ENCODE results near the gene BMI1.
A peak's percentile ranks its signal among the peaks of the same experiment; 100 is the strongest.
"Not testable (repeated sequence)": the region's sequence is repeated elsewhere in the genome, so short reads cannot be mapped to it uniquely, and the experiment has no call there.

The BMI1 gene
- 27.7 to 38.0 reads per million in 2 donors for total RNA-seq

DNA sequence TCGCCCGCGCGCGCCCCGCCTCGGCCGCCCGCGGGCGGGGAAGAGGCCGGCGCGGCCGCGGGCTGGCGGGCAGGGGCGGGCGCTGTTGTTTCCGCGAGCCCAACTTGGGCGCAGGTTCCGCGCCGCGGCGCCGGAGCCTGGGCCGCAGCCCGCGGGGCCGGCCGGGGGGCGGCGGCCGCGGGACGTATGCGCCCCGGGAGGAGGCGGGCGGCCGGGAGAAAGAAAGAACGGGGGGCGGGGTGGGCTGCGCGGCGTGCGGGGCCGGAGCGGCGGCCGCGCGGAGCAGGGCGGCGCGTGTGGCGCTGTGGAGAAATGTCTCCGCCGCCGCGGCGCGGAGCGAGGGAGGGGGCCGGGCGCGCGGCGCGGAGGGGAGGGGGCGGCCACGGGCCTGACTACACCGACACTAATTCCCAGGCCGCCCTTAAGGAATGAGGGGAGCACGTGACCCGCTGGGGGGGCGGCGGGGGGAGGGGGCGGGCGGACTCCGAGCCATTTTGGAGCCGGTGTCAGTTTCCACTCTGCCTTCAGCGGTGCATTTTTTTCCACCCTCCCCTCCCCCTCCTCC is at the start of gene BMI1:
TSS of gene BMI1 (plus strand) at position 509 of the 565 bp plus-strand sequence. CDS start 5,351 bp downstream, outside the sequence.
- DNase-seq, result peak; percentile 38 to 79 (median 56)

DNA sequence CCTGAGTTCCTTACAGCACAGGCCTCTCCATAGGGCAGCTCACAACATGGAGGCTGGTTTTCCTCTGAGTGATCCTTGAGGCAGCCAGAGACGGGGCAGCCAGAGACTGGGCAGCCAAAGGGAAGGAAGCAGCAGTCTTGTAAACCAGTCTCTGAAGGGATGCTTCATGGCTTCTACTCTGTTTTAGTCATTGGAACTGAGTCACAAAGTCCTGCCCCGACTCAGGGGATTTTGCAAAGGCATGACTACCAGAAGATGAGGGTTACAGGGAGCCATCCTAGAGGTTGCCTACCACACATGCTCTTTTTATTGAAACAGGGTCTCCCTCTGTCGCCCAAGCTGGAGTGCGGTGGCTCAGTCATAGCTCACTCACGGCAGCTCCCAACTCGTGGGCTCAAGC is 49.1 kb upstream of the BMI1 start:
- no peak for DNase-seq

DNA sequence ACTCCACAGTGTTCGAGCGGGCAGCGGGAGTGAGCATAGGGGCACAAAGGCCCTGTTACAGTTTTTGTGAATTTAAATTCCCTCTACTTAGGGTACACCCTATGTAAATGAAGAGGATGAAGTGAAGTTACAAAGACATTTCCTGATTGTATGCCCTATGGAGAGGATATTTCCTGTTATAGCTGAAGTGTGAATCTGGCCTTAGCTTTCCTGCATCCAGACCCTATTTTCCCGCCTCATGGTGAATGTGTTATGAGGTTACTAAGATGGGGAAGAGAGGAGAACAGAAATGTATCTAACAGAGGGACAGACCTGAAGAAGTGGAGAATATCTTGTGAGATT is 42.5 kb upstream of the BMI1 start:
- DNase-seq, result no peak

DNA sequence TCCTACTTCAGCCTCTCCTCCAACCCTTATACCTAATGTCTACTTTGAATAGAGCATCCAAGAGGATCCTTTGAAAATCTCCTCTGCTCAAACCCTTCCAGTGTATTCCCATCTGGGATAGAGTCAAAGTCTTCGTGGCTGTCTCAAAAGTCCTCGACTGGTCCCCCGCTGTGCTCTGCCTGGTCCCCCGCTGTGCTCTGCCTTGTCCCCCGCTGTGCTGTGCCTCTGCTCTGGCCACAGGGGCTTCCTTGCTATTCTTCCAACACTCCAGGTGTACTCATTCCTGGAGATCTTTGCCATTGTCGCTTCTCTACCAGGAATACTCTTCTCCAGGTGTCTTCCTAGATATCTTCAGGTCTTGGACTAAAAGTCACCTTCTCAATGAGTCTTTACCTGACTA is 40.8 kb upstream of the BMI1 start:
- no peak for DNase-seq

DNA sequence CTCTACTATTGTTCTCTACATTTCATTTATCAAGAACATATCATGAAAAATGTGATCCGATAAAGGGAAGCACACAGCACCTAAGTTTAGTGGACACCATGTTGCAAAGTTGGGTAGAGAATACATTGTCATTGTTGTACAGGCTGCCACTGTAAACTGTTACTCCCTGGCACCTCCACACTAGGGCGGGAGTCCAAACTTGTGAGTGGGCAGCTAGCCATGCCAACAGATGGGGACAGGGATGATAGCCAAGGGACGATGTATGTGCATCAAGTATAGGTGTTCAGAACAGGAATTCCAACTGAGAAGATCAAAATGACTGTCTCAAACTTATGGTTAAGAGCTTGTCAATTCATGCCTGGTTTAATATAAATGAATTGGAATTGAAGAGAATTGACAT is 35.8 kb upstream of the BMI1 start:
- no peak for DNase-seq

DNA sequence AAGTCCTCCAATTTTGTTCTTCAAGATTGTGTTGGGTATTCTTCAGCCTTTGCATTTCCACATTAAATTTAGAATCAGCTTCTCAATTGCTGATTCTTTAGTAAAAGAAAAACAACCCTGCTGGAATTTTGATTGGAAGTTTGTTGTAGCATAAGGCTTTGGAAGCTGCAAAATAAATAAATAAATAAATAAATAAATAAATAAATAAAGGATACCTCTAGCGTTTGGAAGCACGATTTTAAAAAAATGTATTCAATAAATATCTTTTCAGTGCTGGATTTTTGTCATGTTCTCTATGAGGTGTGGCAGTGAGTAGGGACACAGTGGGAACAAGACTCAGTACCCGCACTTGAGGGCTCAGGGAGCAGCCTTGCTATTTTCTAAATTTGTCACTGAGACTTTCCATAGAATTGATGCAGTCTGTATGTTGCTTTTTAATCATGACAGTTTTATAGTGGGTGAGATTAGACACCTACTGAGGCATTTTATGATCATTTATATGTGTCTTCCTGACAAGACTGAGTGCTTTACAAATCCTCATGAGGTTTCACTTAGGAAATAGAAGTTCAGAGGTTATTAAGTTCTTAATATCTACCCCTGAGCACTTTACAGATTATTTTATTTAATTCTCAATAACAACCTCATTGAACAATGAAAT is 27.0 kb upstream of the BMI1 start:
- no peak for DNase-seq

DNA sequence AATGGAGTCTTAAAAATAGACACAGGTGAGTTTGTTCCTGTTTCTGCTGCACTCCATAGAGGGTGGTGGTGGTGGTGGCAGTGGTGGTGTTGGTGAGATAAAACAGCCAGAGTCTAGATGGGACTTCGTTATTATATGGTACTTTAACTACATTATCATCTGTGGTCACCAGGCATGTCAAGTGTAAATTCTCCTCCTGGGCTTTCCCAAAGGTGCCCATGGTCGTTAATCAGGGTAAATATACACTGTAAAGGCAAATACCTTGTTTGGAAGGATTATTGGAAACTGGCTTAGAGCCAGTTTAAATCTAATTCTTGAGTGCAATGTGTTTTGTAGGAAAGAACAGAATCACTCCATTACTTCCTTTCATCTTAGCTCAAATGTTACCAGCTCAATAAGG is 26.2 kb upstream of the BMI1 start:
- DNase-seq, result no peak

DNA sequence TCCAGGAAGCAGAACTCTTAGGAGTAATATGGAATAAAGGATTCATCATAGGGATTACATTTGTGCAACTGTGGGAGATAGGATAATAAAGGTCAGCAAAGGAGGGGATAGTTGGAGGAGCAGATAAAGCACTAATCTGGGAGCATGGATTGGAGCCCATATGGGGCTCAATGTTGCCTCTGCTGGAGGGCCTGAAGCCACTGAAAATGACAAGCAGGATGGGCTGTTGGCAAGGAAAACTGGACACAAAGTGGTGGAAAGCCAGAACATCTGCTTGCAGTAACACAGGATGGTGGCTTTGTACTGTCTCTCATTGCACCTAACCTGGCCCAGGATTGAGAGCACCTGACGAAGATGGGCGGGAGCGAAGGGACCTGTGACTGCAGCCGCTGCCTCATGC is 19.7 kb upstream of the BMI1 start:
- no peak for DNase-seq

DNA sequence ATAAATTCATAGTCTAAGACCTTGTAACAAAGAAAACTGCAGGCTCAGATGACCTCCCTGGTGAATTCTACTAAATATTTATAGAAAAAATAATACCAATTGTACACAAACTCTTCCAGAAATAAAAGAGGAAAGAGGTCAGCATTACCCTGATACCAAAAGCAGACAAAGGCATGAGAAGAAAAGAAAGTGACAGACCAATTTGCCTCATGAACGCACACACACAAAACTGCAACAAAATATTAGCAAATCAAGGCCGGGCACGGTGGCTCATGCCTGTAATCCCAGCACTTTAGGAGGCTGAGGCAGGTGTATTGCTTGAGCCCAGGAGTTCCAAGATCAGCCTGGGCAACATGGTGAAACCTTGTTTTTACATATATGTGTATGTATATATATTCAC is 17.4 kb upstream of the BMI1 start:
- DNase-seq, result no peak

DNA sequence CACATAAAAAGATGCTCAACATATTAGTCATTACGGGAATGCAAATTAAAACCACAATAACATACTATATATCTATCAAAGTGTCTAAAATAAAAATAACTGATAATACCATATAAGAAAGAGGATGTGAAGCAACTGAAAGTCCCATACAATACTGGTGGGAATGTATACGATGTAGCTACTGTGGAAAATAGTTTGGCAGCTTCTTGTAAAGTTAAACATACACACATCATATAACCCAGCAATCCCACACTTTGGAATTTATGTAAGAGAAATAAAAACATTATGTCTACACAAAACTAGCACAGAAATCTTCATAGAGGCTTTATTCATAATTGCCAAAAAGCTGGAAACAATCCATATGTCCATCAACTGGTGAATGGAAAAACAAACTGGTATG is 15.2 kb upstream of the BMI1 start:
- no peak for DNase-seq

DNA sequence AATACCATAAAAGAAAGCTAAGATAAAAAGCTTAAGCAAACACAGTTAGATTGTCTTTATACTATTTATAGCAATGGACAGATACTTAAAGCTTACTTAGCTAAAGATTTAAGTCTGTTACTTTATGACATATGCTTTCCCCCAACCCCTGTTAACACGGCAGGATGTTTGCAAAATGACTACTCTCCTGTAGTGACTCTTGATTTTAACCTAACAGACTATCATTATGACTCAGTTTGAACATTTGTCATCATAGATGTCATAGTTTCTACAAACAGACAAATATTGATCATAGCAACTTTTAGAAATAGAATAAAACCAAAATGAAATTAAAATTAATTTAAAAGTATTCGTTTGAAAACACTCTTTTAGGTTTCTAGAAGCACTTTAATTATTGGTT is 12.5 kb upstream of the BMI1 start:
- peak in 1 of 5 experiments; percentile 93 for DNase-seq

DNA sequence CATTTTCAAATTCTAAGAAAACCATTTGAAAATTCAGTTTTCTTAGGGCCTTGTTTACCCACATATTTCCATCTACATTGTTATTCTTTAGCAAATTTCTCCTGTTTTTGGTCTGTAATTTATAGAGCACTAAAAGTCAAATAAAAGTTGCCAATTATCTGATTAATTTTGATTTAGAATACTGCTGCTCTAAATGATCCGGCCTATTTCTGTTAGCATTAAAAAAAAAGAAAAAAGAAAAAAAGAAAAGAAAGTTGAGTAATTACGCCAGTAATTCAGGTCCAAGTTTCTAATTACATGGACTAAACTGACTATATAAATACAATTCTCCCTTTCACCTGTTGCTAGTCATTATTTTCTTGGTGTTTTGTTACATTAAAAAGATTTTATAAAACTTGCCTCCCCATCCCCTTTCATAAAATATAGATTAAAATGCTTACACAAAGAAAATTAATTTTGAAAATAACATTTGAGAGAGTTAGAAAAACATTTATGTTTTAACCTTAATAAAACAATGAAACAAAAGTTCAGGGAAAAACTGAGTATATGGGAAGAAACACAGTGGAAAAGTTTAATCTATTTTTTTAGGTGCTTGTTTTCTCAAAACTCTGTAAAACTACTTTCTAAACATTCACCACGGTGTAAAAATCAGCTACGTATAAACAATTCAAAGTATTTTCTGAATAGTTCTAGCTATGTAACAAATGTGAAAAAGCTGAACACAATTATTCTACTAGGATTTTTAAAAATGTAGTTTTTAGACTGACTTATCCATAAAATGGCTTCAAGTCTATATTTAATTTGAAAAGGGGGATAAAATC is 11.5 kb upstream of the BMI1 start:
- no peak for DNase-seq

DNA sequence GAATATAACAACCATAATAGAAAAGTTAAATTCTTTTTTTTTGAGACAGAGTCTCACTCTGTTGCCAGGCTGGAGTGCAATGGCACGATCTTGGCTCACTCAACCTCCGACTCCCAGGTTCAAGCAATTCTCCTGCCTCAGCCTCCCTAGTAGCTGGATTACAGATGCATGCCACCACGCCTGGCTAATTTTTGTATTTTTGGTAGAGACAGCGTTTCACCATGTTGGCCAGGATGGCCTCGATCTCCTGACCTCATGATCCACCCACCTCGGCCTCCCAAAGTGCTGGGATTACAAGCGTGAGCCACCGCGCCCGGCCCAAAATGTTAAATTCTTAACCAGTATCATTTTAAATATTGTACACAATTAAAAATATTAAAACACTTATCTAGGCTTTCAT is 10.9 kb upstream of the BMI1 start:
- DNase-seq, result not testable (repeated sequence)

DNA sequence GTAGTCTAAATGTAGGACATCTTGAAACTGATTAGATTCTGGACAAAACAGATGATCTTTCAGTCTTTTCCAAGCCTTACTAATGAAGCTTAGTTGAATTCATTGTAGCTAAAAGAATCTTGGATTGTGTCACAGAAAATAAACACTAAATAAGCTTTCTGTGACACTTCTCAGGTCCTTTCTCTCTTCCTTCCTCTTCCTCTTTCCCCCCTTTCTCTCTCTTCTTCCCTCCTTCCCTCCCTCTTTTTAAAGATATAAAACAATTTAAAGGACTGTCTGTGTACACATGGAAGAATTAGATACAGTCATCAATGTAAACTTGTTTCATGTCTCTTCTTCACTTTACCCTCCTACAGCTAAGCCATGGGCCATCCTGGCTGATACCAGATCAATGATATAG is 10.0 kb upstream of the BMI1 start:
- no peak for DNase-seq

DNA sequence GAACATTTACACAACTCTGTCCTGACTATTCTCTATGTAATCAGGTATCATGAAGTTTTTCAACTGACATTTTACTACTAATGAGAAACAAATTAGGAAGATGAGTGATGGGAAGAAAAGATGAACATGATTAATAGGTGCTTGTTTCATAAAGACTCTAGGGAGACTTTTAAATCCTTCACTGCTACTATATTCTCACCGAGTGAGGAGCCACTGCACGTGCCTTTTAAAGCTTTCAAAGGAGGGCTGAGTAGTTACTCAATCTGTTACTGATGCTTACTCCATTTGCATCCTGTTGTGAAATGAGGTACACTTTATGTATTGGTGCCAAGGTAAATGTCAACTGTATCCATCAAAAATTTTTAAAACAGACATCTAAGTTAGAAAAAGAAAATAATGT is 6.0 kb upstream of the BMI1 start:
- DNase-seq, result peak in 1 of 5 experiments; percentile 60

DNA sequence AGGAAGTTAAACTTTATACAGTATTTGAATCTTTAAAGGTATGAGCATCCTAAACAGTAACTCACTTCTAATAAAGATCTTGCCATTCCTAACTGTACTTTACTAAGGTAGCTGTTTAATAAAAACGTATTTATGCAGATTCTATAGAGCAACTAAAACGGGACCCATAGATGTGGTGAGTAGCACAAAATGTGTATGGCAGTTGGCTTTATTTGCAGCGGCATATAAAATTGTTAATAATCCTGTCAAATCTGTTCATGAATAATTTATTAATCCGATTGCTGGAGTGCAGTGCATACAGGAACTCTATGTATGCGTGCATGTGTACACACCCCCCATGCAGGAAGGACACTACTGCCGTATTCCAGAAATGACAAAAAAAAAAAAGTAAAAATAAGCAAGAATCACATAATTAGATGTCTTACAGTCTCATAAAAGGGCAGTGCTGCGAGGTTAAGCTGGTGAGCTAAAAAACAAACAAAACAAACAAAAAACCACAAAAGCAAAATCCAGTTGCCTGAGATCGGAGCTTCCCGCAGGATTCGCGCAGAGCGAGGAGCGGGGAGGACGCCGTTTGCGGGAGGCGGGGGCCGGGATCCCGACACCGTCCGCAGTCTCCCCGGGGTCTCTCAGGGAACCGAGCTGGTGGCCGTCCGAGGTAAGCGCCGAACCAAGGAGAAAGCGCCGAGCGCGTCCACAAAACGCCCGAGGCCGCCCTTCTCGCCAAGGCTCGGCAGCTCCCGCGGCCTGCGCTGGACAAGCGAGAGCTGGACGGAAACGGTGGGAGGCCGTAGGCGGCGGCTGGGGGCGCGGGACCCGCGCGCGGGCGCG is 5.2 kb upstream of the BMI1 start:
- DNase-seq, result peak in 1 of 5 experiments; percentile 42

DNA sequence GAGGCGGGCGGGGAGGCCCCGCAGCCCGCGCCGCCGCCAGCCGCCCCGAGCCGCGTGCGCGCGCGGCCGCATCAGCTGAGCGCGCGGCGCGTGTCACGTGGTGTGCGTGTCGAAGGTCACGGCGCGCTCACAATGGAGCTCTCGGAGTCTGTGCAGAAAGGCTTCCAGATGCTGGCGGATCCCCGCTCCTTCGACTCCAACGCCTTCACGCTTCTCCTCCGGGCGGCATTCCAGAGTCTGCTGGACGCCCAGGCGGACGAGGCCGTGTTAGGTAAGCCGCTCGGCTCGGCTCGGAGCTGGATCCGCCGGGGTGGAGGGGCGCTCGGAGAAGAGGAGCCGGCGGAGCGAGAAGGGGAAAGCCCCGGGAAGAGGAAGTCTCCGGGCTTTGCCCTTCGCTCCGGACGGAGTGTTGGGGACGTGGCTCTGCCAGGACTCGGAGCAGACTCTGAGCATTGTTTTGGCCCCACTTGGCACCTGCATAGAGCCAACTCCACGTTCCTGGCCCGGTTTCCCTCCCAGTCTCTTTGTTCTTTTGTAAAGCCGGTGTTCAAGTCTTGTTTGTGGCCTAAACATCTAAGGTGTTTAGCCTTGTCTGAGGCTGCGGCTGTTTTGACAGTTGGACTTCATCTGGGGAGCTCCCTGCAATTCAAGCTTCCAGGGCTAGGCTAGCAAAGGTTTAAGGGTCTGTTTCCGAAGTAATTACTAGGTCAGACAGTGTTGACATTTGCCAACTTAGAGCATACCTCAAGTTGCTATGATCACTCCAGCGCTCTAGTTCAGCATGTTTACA is 4.4 kb upstream of the BMI1 start, which contains the start of gene COMMD3:
TSS of gene COMMD3 (plus strand) at position 103 of the 790 bp plus-strand sequence. CDS start at position 133, 30 bp downstream.
- peak; percentile 62 to 93 (median 73) for DNase-seq

DNA sequence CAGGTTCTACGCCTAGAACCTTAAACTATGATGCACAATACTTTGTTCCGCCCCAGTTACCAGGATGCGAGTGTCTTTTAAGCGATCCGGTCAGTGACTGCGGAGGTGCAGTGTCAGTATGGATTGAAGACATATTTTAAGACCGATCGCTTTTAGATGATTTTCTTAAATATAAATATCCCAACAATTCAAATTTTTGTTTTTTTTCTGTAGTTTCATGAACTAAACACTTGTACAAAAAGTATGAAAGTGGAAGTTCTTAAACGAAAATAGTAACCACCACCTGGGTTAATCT is 3.9 kb upstream of the BMI1 start:
- DNase-seq, result no peak

DNA sequence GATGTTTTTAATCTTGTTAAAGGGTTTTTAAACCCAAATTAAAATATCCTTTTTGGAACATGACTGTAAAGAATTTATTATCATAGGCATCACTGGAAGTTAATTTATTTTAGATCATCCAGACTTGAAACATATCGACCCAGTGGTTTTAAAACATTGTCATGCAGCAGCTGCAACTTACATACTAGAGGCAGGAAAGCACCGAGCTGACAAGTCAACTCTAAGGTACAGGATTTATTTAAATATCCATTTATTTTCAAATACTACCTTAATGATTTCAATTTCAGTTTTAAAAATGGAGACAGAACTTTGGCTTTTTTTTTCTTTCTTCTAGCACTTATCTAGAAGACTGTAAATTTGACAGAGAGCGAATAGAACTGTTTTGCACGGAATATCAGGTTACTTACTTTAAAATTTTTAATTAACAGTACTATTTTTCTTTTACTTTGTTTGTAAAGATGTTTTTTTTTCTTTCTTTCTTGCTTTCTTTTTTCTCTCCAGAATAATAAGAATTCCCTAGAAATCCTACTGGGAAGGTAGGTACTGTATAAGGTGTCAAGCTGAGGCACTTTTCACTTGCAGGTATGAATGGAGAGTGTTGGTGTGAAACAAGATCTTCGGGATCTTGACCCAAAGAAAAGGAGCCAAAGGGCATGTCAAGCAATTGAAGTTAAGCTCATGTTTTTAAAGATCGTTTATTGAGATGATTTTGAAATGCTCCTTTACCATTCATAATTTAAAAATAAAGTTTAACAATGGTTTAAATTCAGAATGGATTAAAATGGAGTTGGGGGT is 2.9 kb upstream of the BMI1 start:
- no peak for DNase-seq

DNA sequence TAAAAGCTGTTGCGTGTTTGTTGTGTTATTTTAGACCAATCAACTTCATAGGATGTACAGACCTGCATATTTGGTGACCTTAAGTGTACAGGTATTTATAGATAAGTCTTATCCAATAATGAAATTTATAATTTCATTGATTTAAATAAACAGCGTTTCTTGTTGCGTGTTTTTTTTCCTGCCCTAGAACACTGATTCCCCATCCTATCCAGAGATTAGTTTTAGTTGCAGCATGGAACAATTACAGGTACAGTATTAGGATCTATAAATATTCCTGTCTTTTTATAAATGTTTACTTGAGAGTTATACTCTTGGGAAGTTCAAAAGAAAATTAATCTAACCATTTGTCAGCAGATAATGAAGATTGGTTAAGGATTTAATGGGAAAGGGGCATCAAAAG is 2.1 kb upstream of the BMI1 start:
- DNase-seq, result no peak

DNA sequence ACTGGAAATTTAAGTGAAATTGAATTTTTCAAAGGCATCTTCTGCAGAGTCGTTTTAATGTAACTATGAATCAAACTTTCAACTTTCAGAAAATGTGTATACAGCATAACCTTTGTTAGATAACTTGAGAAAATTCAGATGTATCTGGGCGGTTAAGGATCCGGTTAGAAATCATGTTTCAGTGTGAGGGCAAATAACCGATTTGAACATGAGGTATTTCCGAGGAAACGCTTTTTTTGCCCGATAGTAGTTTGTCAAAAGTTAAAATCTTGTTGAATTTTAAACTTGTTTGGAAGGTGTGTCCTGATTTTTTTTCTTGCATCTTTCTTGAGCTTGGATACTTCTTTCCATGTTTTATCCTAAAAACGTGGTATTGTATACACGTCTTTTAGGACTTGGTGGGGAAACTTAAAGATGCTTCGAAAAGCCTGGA is 1.3 kb upstream of the BMI1 start:
- DNase-seq, result no peak

Data from T-helper 2 cell (primary cell).